Right atrium auricular region (tissue), 2 donors: Measurements from ENCODE around the gene PTGS1. TPM values are rescaled to one million over a fixed set of nuclear protein-coding genes. Genes with fewer than 3 reads are reported as not detected.

Experiments used
- DNase-seq: peaks from one replicate; pipeline ENCODE4 v3.0.0-alpha.2; 2019; ENCODE audit warnings: low spot score
- H3K27ac ChIP-seq, 2 donors: fragments of 200-600 bp; sonication (generic); 1 replicate in 1 of 2; 2 replicates in 1 of 2; pipeline ENCODE4 v1.5.1; 2016 to 2019
- H3K27me3 ChIP-seq, 2 donors: fragments of 200-600 bp; sonication (generic); one replicate each; pipeline versions ENCODE4 v1.5.1 to v1.6.0; 2017 to 2019
- H3K36me3 ChIP-seq: fragments of 200-600 bp; sonication (generic); one replicate; pipeline ENCODE4 v1.5.1; 2016
- H3K4me1 ChIP-seq, 2 donors: fragments of 200-600 bp; sonication (generic); one replicate each; pipeline versions ENCODE4 v1.5.1 to v1.6.0; 2017 to 2019
- H3K4me3 ChIP-seq, 2 donors: fragments of 200-600 bp; sonication (generic); 1 replicate in 1 of 2; 2 replicates in 1 of 2; pipeline ENCODE4 v1.5.1; 2017 to 2019; ENCODE audit warnings: mild to moderate bottlenecking in 1 of 2, moderate library complexity in 1 of 2
- H3K9me3 ChIP-seq, 2 donors: fragments of 200-600 bp; sonication (generic); one replicate each; pipeline ENCODE4 v1.5.1; 2019
- total RNA-seq, 2 donors: library from RNA; depleted of rRNA; stranded (reverse); fragments of >200 nt; gene quantifications; one replicate each; pipeline ENCODE4 v1.1.0, GENCODE V29; 2016
- TF ChIP-seq, protein P1 (sequence below), 2 donors: fragments of 200-600 bp; sonication (generic); IDR thresholded peaks; one replicate each; pipeline ENCODE4 v1.5.1; 2019; ENCODE audit warnings: antibody characterized with exemption in 2 of 2

The PTGS1 gene
- total RNA-seq, 2 donors from 2014 or later = 14.6 to 46.0 TPM

- TF ChIP-seq, protein P1, sequence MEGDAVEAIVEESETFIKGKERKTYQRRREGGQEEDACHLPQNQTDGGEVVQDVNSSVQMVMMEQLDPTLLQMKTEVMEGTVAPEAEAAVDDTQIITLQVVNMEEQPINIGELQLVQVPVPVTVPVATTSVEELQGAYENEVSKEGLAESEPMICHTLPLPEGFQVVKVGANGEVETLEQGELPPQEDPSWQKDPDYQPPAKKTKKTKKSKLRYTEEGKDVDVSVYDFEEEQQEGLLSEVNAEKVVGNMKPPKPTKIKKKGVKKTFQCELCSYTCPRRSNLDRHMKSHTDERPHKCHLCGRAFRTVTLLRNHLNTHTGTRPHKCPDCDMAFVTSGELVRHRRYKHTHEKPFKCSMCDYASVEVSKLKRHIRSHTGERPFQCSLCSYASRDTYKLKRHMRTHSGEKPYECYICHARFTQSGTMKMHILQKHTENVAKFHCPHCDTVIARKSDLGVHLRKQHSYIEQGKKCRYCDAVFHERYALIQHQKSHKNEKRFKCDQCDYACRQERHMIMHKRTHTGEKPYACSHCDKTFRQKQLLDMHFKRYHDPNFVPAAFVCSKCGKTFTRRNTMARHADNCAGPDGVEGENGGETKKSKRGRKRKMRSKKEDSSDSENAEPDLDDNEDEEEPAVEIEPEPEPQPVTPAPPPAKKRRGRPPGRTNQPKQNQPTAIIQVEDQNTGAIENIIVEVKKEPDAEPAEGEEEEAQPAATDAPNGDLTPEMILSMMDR (IDR thresholded peaks at IDR 0.05) = no peak
- H3K4me3 ChIP-seq = no peak overlapping the region
- no peak for DNase-seq
- H3K9me3 ChIP-seq = no peaks in the 10 kb centered on the region
- H3K27me3 ChIP-seq = no peaks in the 10 kb centered on the region
- H3K27ac ChIP-seq = no peak overlapping the region
- no peaks in the 10 kb centered on the region for H3K4me1 ChIP-seq
- no peaks in the 10 kb centered on the region for H3K36me3 ChIP-seq
Measured at GRCh38 chr9:122383992-122384461, 13.2 kb downstream of the PTGS1 start.

DNA sequence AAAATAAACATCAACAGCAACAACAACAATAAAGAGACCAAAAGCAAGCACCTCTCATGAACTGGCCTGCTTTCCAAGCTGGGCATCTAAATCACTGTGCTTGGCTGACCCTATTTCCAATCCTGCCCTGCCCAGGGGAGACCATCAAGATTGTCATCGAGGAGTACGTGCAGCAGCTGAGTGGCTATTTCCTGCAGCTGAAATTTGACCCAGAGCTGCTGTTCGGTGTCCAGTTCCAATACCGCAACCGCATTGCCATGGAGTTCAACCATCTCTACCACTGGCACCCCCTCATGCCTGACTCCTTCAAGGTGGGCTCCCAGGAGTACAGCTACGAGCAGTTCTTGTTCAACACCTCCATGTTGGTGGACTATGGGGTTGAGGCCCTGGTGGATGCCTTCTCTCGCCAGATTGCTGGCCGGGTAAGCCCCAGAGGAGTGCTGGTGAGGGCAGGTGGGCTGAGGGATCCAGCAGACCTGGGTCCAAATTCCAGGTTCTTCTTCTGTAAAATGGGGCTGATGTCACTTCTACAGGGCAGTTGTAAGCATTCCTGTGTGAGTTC is 15.6 kb downstream of the PTGS1 start:
- Histone ChIP-seq H3K27ac (no peak overlapping the region), H3K9me3 (no peaks in the 10 kb centered on the region), H3K4me3 (no peak overlapping the region), H3K27me3 (no peaks in the 10 kb centered on the region), H3K4me1 (no peaks in the 10 kb centered on the region), H3K36me3 (no peaks in the 10 kb centered on the region)
- TF ChIP-seq, protein P1 (IDR thresholded peaks at IDR 0.05) = no peak
- DNase-seq = no peak

DNA sequence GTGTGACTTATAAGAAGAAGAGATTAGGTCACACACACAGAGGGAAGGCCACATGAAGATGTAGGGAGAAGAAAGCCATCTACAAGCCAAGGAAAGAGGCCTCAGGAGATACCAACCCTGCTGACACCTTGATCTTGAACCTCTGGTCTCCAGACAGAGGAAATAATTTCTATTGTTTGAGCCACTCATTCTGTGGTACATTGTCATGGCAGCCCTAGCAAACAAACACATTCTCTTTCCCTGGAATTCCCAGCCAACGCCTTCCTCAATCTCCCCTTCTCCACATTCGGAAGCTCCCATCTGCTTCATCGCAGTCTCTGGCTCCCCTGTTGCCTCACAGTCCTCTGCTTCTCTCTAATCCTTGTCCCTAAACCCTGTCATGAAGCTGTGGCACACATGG is 16.7 kb downstream of the PTGS1 start:
- no peaks in the 10 kb centered on the region for H3K9me3 ChIP-seq
- H3K36me3 ChIP-seq = no peaks in the 10 kb centered on the region
- no peak for DNase-seq
- no peaks in the 10 kb centered on the region for H3K27me3 ChIP-seq
- TF ChIP-seq, protein P1 (IDR thresholded peaks at IDR 0.05) = no peak
- H3K27ac ChIP-seq = no peak overlapping the region
- H3K4me1 ChIP-seq = no peaks in the 10 kb centered on the region
- H3K4me3 ChIP-seq = no peak overlapping the region

GRCh38 chr9:122389195-122389594 is 18.4 kb downstream of the PTGS1 start:
- no peak for DNase-seq
- no peak overlapping the region for H3K4me3 ChIP-seq
- no peaks in the 10 kb centered on the region for H3K36me3 ChIP-seq
- H3K4me1 ChIP-seq = peaks cover 0 to 6% of the 10 kb centered on the region in 2 donors
- no peaks in the 10 kb centered on the region for H3K9me3 ChIP-seq
- H3K27ac ChIP-seq = no peak overlapping the region
- TF ChIP-seq, protein P1 (IDR thresholded peaks at IDR 0.05) = no peak
- no peaks in the 10 kb centered on the region for H3K27me3 ChIP-seq

GRCh38 chr9:122389799-122390481 is 19.1 kb downstream of the PTGS1 start:
- H3K27ac ChIP-seq = no peak overlapping the region
- TF ChIP-seq, protein P1 (IDR thresholded peaks at IDR 0.05) = no peak
- no peak overlapping the region for H3K4me3 ChIP-seq
- no peaks in the 10 kb centered on the region for H3K9me3 ChIP-seq
- no peaks in the 10 kb centered on the region for H3K27me3 ChIP-seq
- no peaks in the 10 kb centered on the region for H3K36me3 ChIP-seq
- peak; percentile 44 for DNase-seq
- H3K4me1 ChIP-seq = peaks cover 0 to 12% of the 10 kb centered on the region in 2 donors
